ENCODE results near the gene CSNK1A1L.
A peak's percentile ranks its signal among the peaks of the same experiment; 100 is the strongest.
"Not testable (repeated sequence)": the region's sequence is repeated elsewhere in the genome, so short reads cannot be mapped to it uniquely, and the experiment has no call there.

Gene CSNK1A1L

GRCh38 chr13:37065890-37066526 lies 39.5 kb downstream of the CSNK1A1L start:
- H3K27ac ChIP-seq: no peak overlapping the region
- no peak for DNase-seq (ENCODE audit: low read depth, low spot score)

- peak overlapping the region; percentile 73 for H3K27ac ChIP-seq
- DNase-seq (ENCODE audit: low read depth, low spot score): no peak
These were observed 45.6 kb downstream of the CSNK1A1L start for GRCh38 chr13:37059848-37060192.

GRCh38 chr13:37058910-37059847 lies 46.3 kb downstream of the CSNK1A1L start, which contains the start of gene SUPT20H:
Gene SUPT20H, minus strand, starts transcription at chr13:37059688. Its CDS starts 8,198 bp downstream, at chr13:37051490.
- peak within 1 kb of the TSS; percentile 73 for H3K27ac ChIP-seq
- DNase-seq (ENCODE audit: low read depth, low spot score): peak; percentile 50

- not testable (repeated sequence) for H3K27ac ChIP-seq; DNase-seq (ENCODE audit: low read depth, low spot score)
These were observed 49.2 kb downstream of the CSNK1A1L start for GRCh38 chr13:37056228-37056627.

Data from epithelial cell of prostate (primary cell).